DOHH2 (cell line): ENCODE data around the gene HTR6.

ENCODE experiments used
- H3F3A ChIP-seq: fragments of 200-600 bp; sonication (generic), shearing (Covaris generic); 2 replicates; pipeline ENCODE4 v1.6.0; 2016; ENCODE audit warnings: antibody characterized with exemption, mild to moderate bottlenecking; ENCODE audit not compliant: control insufficient read depth, insufficient read depth
- H3K27ac ChIP-seq: fragments of 200-600 bp; sonication (generic); 2 replicates; pipeline ENCODE4 v1.5.1; 2014; ENCODE audit warnings: low read depth, mild to moderate bottlenecking, low read length, moderate library complexity
- H3K27me3 ChIP-seq: fragments of 200-600 bp; sonication (generic); 2 replicates; pipeline ENCODE4 v1.6.1; 2014; ENCODE audit warnings: mild to moderate bottlenecking, low read length, mixed read lengths; ENCODE audit not compliant: control insufficient read depth
- H3K36me3 ChIP-seq: fragments of 200-600 bp; sonication (generic); 2 replicates; pipeline ENCODE4 v1.6.1; 2014; ENCODE audit warnings: mild to moderate bottlenecking, low read length, moderate library complexity, mixed read lengths; ENCODE audit not compliant: control insufficient read depth
- H3K4me1 ChIP-seq: fragments of 200-600 bp; sonication (generic); 2 replicates; pipeline ENCODE4 v1.6.1; 2014; ENCODE audit warnings: mild to moderate bottlenecking, low read length, mixed read lengths; ENCODE audit not compliant: control insufficient read depth
- H3K4me2 ChIP-seq: fragments of 200-600 bp; sonication (generic); 2 replicates; pipeline ENCODE4 v1.6.0; 2014; ENCODE audit warnings: mild to moderate bottlenecking, low read length, moderate library complexity
- H3K4me3 ChIP-seq: fragments of 200-600 bp; sonication (generic); 2 replicates; pipeline ENCODE4 v1.5.1; 2014; ENCODE audit warnings: mild to moderate bottlenecking, low read length, mixed read lengths
- H3K79me2 ChIP-seq: fragments of 200-600 bp; sonication (generic); 2 replicates; pipeline ENCODE4 v1.6.1; 2014; ENCODE audit warnings: mild to moderate bottlenecking, low read length, mixed read lengths; ENCODE audit not compliant: control insufficient read depth
- H3K9me2 ChIP-seq: fragments of 200-600 bp; sonication (generic); replicated peaks from 2 replicates; pipeline ENCODE4 v1.6.1; 2014; ENCODE audit warnings: mild to moderate bottlenecking, low read length, mixed read lengths; ENCODE audit not compliant: control insufficient read depth
- H3K9me3 ChIP-seq: fragments of 200-600 bp; sonication (generic); 2 replicates; pipeline ENCODE4 v1.6.1; 2014; ENCODE audit warnings: antibody characterized with exemption, low read length, mixed read lengths; ENCODE audit not compliant: control insufficient read depth, insufficient read depth
- H4K20me1 ChIP-seq: fragments of 200-600 bp; sonication (generic); 2 replicates; pipeline ENCODE4 v1.6.0; 2014; ENCODE audit warnings: low read depth, mild to moderate bottlenecking, antibody characterized with exemption, low read length, moderate library complexity; ENCODE audit not compliant: control insufficient read depth, insufficient read depth
- CTCF ChIP-seq: fragments of 200-600 bp; sonication (generic); IDR thresholded peaks from one replicate; pipeline ENCODE4 v1.5.1; 2014; ENCODE audit warnings: antibody characterized with exemption, mild to moderate bottlenecking, low read depth, low read length; ENCODE audit not compliant: poor library complexity, severe bottlenecking
- EZH2phosphoT487 ChIP-seq: fragments of 200-600 bp; sonication (generic); IDR thresholded peaks from 2 replicates; pipeline ENCODE4 v1.6.1; 2017; ENCODE audit warnings: borderline replicate concordance, mild to moderate bottlenecking, antibody characterized with exemption, low read length, moderate library complexity, mixed read lengths

Gene HTR6

GRCh38 chr1:19645411-19646251, 19.0 kb upstream of the HTR6 start:
- Histone ChIP-seq H4K20me1 (no peaks in the 10 kb centered on the region), H3K4me3 (no peak overlapping the region), H3K4me2 (no peak overlapping the region), H3K27me3 (peaks cover 56% of the 10 kb centered on the region), H3K27ac (no peak overlapping the region), H3K79me2 (no peaks in the 10 kb centered on the region), H3K9me2 (no peaks in the 10 kb centered on the region), H3F3A (no peaks in the 10 kb centered on the region), H3K4me1 (peaks cover 3% of the 10 kb centered on the region; the same call in 1 of the 2 replicates), H3K36me3 (no peaks in the 10 kb centered on the region), H3K9me3 (no peaks in the 10 kb centered on the region)
- TF ChIP-seq CTCF, result no peak
- no peak for TF ChIP-seq EZH2phosphoT487

- Histone ChIP-seq H3K27me3 (peaks cover 47% of the 10 kb centered on the region), H4K20me1 (no peaks in the 10 kb centered on the region), H3K4me3 (no peak overlapping the region), H3K36me3 (no peaks in the 10 kb centered on the region), H3K79me2 (no peaks in the 10 kb centered on the region), H3K4me2 (no peak overlapping the region), H3F3A (no peaks in the 10 kb centered on the region), H3K4me1 (peaks cover 3% of the 10 kb centered on the region; the same call in 1 of the 2 replicates), H3K9me3 (no peaks in the 10 kb centered on the region), H3K9me2 (no peaks in the 10 kb centered on the region), H3K27ac (no peak overlapping the region)
- TF ChIP-seq CTCF, result no peak
Measured at GRCh38 chr1:19646377-19647319, 18.0 kb upstream of the HTR6 start.

GRCh38 chr1:19647643-19648042, 17.0 kb upstream of the HTR6 start:
- Histone ChIP-seq H3K9me3 (no peaks in the 10 kb centered on the region), H4K20me1 (no peaks in the 10 kb centered on the region), H3K27ac (no peak overlapping the region), H3K4me2 (no peak overlapping the region), H3K9me2 (no peaks in the 10 kb centered on the region), H3K4me3 (no peak overlapping the region), H3K79me2 (no peaks in the 10 kb centered on the region), H3K27me3 (peaks cover 43% of the 10 kb centered on the region), H3K4me1 (peaks cover 3% of the 10 kb centered on the region; the same call in 1 of the 2 replicates), H3F3A (no peaks in the 10 kb centered on the region), H3K36me3 (no peaks in the 10 kb centered on the region)
- TF ChIP-seq CTCF (no peak), EZH2phosphoT487 (no peak)
